Fibroblast of skin of right biceps (primary cell): ENCODE data around the gene RAB4A.
"Not testable (repeated sequence)": the region's sequence is repeated elsewhere in the genome, so short reads cannot be mapped to it uniquely, and the experiment has no call there.

ENCODE experiments used
- DNase-seq: peaks from one replicate; pipeline ENCODE4 v3.0.0-alpha.2; 2013

RAB4A gene

GRCh38 chr1:229298887-229299503 is 28.1 kb downstream of the RAB4A start:
- DNase-seq = no peak

- DNase-seq = no peak
These were observed 29.3 kb downstream of the RAB4A start for GRCh38 chr1:229300099-229300757.

- DNase-seq = no peak
These were observed 31.8 kb downstream of the RAB4A start for GRCh38 chr1:229302740-229303139.

GRCh38 chr1:229303855-229304254 is 32.9 kb downstream of the RAB4A start:
- no peak for DNase-seq

GRCh38 chr1:229305392-229305791 is 34.5 kb downstream of the RAB4A start:
- no peak for DNase-seq

GRCh38 chr1:229309074-229309473 is 38.2 kb downstream of the RAB4A start:
- no peak for DNase-seq

GRCh38 chr1:229309684-229310083 is 38.8 kb downstream of the RAB4A start:
- no peak for DNase-seq

GRCh38 chr1:229310833-229311232 is 39.9 kb downstream of the RAB4A start:
- DNase-seq = no peak

GRCh38 chr1:229316166-229316565 is 45.3 kb downstream of the RAB4A start:
- DNase-seq = no peak

- DNase-seq = peak; percentile 42
These were observed 47.1 kb downstream of the RAB4A start for GRCh38 chr1:229318056-229318455.

GRCh38 chr1:229319487-229319886 is 48.6 kb downstream of the RAB4A start:
- no peak for DNase-seq

GRCh38 chr1:229323201-229323600 is 52.3 kb downstream of the RAB4A start:
- DNase-seq = no peak

GRCh38 chr1:229323885-229324553 is 53.1 kb downstream of the RAB4A start:
- no peak for DNase-seq

- no peak for DNase-seq
These were observed 54.5 kb downstream of the RAB4A start for GRCh38 chr1:229325401-229325800.

GRCh38 chr1:229325853-229326487 is 55.1 kb downstream of the RAB4A start:
- DNase-seq = no peak

GRCh38 chr1:229326601-229327000 is 55.7 kb downstream of the RAB4A start:
- DNase-seq = no peak

- DNase-seq = not testable (repeated sequence)
These were observed 56.9 kb downstream of the RAB4A start for GRCh38 chr1:229327765-229328164.

GRCh38 chr1:229328598-229329362 is 57.9 kb downstream of the RAB4A start:
- no peak for DNase-seq

- no peak for DNase-seq
These were observed 63.4 kb downstream of the RAB4A start for GRCh38 chr1:229334269-229334668.

- DNase-seq = no peak
These were observed 63.8 kb downstream of the RAB4A start for GRCh38 chr1:229334716-229335115.

- no peak for DNase-seq
These were observed 65.4 kb downstream of the RAB4A start for GRCh38 chr1:229336345-229336744.

- no peak for DNase-seq
These were observed 68.2 kb downstream of the RAB4A start for GRCh38 chr1:229339086-229339485.

- no peak for DNase-seq
These were observed 68.6 kb downstream of the RAB4A start for GRCh38 chr1:229339520-229339919.
